ENCODE data around the gene CDK15. TPM values are rescaled to one million over a fixed set of nuclear protein-coding genes. Genes with fewer than 3 reads are reported as not detected.

Gene CDK15
- total RNA-seq, 1 experiment from 2014 or later: not detected

GRCh38 chr2:201820383-201821007 lies 14.2 kb downstream of the CDK15 start (continued):
- TF ChIP-seq EGR1 (IDR thresholded peaks at IDR 0.05; ENCODE audit: low read depth): no peak
- no peak for TF ChIP-seq SIN3A (IDR thresholded peaks at IDR 0.05; ENCODE audit: low read depth)
- no peak for TF ChIP-seq CBX3 (IDR thresholded peaks at IDR 0.05; ENCODE audit: low read depth)
- no peak for TF ChIP-seq ZFX (IDR thresholded peaks at IDR 0.05)
- no peak for TF ChIP-seq CEBPB (IDR thresholded peaks at IDR 0.05; ENCODE audit: low read depth)
- TF ChIP-seq ATF3 (IDR thresholded peaks at IDR 0.05): no peak
- TF ChIP-seq SP1 (IDR thresholded peaks at IDR 0.05; ENCODE audit: low read depth): no peak
- no peak for TF ChIP-seq EZH2 (IDR thresholded peaks at IDR 0.05)

DNA sequence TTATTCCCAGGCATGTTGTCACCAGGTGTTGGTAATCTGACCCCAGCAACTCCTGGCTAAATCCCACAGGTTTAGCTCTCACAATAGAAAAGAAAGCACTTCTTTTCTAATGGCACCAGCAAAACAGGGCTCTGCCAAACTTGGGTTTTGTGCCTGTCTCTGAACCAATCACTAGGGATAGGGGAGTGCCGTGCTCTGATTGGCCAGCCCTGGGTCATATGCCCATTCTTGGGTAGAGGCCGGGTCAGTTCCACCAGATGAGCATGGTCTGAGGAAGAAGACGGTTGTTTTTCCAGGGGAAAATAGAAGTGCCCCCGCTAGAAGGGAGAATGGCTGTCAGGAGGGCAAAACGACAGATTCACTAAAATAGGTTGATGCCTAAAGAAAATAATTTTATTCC lies 14.7 kb downstream of the CDK15 start:
- Histone ChIP-seq H3K4me1 (ENCODE audit: control insufficient read depth in 1 of 2, insufficient read depth in 2 of 2, low read length in 2 of 2) (no peaks in the 10 kb centered on the region), H3K9ac (ENCODE audit: low read length) (no peak overlapping the region), H3K9me2 (ENCODE audit: insufficient read depth) (no peaks in the 10 kb centered on the region; the same call in 1 of the 2 replicates), H3K79me2 (ENCODE audit: insufficient read depth, low read length) (no peaks in the 10 kb centered on the region), H3K9me3 (ENCODE audit: control insufficient read depth in 1 of 2, insufficient read depth in 1 of 2, low read depth in 1 of 2, low read length in 2 of 2) (no peaks in the 10 kb centered on the region), H3K4me3 (replicated peaks in 1 of 2; ENCODE audit: low read depth in 1 of 2, low read length in 2 of 2) (no peak overlapping the region), H3K27ac (ENCODE audit: low read depth, low read length) (no peak overlapping the region), H3K4me2 (ENCODE audit: low read length) (no peak overlapping the region), H3K36me3 (ENCODE audit: control insufficient read depth in 1 of 2, insufficient read depth in 2 of 2, low read length in 2 of 2) (no peaks in the 10 kb centered on the region), H4K20me1 (ENCODE audit: insufficient read depth) (no peaks in the 10 kb centered on the region), H2AFZ (ENCODE audit: low read depth, low read length, poor library complexity, severe bottlenecking) (no peak overlapping the region), H3K27me3 (ENCODE audit: insufficient read depth, low read length) (no peaks in the 10 kb centered on the region)
- ChIA-PET POLR2A (no interaction called here), CTCF (no interaction called here), RAD21 (ENCODE audit: low non-redundant PET in 1 of 2, low total read pairs in 2 of 2, uncharacterized antibody in 2 of 2, unreplicated experiment in 2 of 2) (no interaction called here)
- DNase-seq (ENCODE audit: low read depth, low spot score): no peak
- BruUV-seq (replicated peaks): no TSS peak
- intact Hi-C loops (cut with micrococcal nuclease): no loop called here
- TF ChIP-seq JUND (IDR thresholded peaks at IDR 0.05) (no peak), RAD21 (IDR thresholded peaks at IDR 0.05; ENCODE audit: low read depth) (no peak), EGR1 (IDR thresholded peaks at IDR 0.05; ENCODE audit: low read depth) (no peak), ZFX (IDR thresholded peaks at IDR 0.05) (no peak), POLR2AphosphoS5 (IDR thresholded peaks at IDR 0.05; ENCODE audit: low read depth, low read length) (no peak), EZH2phosphoT487 (IDR thresholded peaks at IDR 0.05; ENCODE audit: borderline replicate concordance) (no peak)
- TF ChIP-seq, protein P1, sequence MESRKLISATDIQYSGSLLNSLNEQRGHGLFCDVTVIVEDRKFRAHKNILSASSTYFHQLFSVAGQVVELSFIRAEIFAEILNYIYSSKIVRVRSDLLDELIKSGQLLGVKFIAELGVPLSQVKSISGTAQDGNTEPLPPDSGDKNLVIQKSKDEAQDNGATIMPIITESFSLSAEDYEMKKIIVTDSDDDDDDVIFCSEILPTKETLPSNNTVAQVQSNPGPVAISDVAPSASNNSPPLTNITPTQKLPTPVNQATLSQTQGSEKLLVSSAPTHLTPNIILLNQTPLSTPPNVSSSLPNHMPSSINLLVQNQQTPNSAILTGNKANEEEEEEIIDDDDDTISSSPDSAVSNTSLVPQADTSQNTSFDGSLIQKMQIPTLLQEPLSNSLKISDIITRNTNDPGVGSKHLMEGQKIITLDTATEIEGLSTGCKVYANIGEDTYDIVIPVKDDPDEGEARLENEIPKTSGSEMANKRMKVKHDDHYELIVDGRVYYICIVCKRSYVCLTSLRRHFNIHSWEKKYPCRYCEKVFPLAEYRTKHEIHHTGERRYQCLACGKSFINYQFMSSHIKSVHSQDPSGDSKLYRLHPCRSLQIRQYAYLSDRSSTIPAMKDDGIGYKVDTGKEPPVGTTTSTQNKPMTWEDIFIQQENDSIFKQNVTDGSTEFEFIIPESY (IDR thresholded peaks at IDR 0.05; ENCODE audit: extremely low read depth, insufficient replicate concordance, low read length): no peak
- ATAC-seq: peak; percentile 49; the same call in 1 of the 2 replicates

Measured in HCT116 (cell line).